ENCODE data around the gene RAB12.

RAB12 gene

GRCh38 chr18:8654503-8655451 is 45.5 kb downstream of the RAB12 start:
- H3K79me2 ChIP-seq: no peaks in the 10 kb centered on the region
- no peaks in the 10 kb centered on the region for H3K36me3 ChIP-seq (ENCODE audit: control insufficient read depth, insufficient read depth, low read length)
- no peaks in the 10 kb centered on the region for H3K4me1 ChIP-seq
- no peak overlapping the region for H2AFZ ChIP-seq
- H3K9me3 ChIP-seq (ENCODE audit: control insufficient read depth, low read length): no peaks in the 10 kb centered on the region
- H3K4me3 ChIP-seq (ENCODE audit: low read depth, low read length): no peak overlapping the region
- no peak overlapping the region for H3K4me2 ChIP-seq (ENCODE audit: low read length)
- H3K9ac ChIP-seq: no peak overlapping the region
- peak; percentile 88 for TF ChIP-seq CTCF (IDR thresholded peaks at IDR 0.05)
- no peaks in the 10 kb centered on the region for H3K27me3 ChIP-seq (ENCODE audit: control insufficient read depth, insufficient read depth, low read length)
- H3K27ac ChIP-seq: no peak overlapping the region

- Histone ChIP-seq H3K9ac (no peak overlapping the region), H3K4me1 (no peaks in the 10 kb centered on the region), H3K27ac (no peak overlapping the region), H3K4me3 (ENCODE audit: low read depth, low read length) (no peak overlapping the region), H2AFZ (peak overlapping the region; percentile 10), H3K9me3 (ENCODE audit: control insufficient read depth, low read length) (no peaks in the 10 kb centered on the region), H3K4me2 (ENCODE audit: low read length) (no peak overlapping the region), H3K27me3 (ENCODE audit: control insufficient read depth, insufficient read depth, low read length) (no peaks in the 10 kb centered on the region), H3K79me2 (no peaks in the 10 kb centered on the region), H3K36me3 (ENCODE audit: control insufficient read depth, insufficient read depth, low read length) (no peaks in the 10 kb centered on the region)
- TF ChIP-seq CTCF (IDR thresholded peaks at IDR 0.05): no peak
Measured at GRCh38 chr18:8656232-8656631, 47.0 kb downstream of the RAB12 start.

- H3K4me2 ChIP-seq (ENCODE audit: low read length): no peak overlapping the region
- no peak overlapping the region for H3K4me3 ChIP-seq (ENCODE audit: low read depth, low read length)
- no peaks in the 10 kb centered on the region for H3K79me2 ChIP-seq
- H3K36me3 ChIP-seq (ENCODE audit: control insufficient read depth, insufficient read depth, low read length): no peaks in the 10 kb centered on the region
- peak overlapping the region; percentile 31 for H2AFZ ChIP-seq
- no peaks in the 10 kb centered on the region for H3K4me1 ChIP-seq
- no peaks in the 10 kb centered on the region for H3K27me3 ChIP-seq (ENCODE audit: control insufficient read depth, insufficient read depth, low read length)
- TF ChIP-seq CTCF (IDR thresholded peaks at IDR 0.05): no peak
- H3K9me3 ChIP-seq (ENCODE audit: control insufficient read depth, low read length): no peaks in the 10 kb centered on the region
- no peak overlapping the region for H3K9ac ChIP-seq
- no peak overlapping the region for H3K27ac ChIP-seq
Measured at GRCh38 chr18:8657050-8657820, 48.0 kb downstream of the RAB12 start.

- Histone ChIP-seq H3K27ac (no peak overlapping the region), H3K9ac (no peak overlapping the region), H3K79me2 (no peaks in the 10 kb centered on the region), H3K4me1 (no peaks in the 10 kb centered on the region), H3K27me3 (ENCODE audit: control insufficient read depth, insufficient read depth, low read length) (no peaks in the 10 kb centered on the region), H2AFZ (peak overlapping the region; percentile 31), H3K4me2 (ENCODE audit: low read length) (no peak overlapping the region), H3K9me3 (ENCODE audit: control insufficient read depth, low read length) (no peaks in the 10 kb centered on the region), H3K4me3 (ENCODE audit: low read depth, low read length) (no peak overlapping the region), H3K36me3 (ENCODE audit: control insufficient read depth, insufficient read depth, low read length) (no peaks in the 10 kb centered on the region)
- no peak for TF ChIP-seq CTCF (IDR thresholded peaks at IDR 0.05)
Measured at GRCh38 chr18:8657873-8658470, 48.7 kb downstream of the RAB12 start.

All from parathyroid adenoma (tissue), 2 donors.